OCI-LY7 (cell line): ENCODE measurements around the gene GSG1L.

Source experiments
- CTCF ChIP-seq: fragments of 200-600 bp; sonication (generic); conservative IDR thresholded peaks from 2 replicates; pipeline ENCODE4 v1.5.1; 2014; ENCODE audit warnings: mild to moderate bottlenecking, antibody characterized with exemption, low read length, moderate library complexity, mixed read lengths
- EZH2phosphoT487 ChIP-seq: fragments of 200-600 bp; sonication (generic); IDR thresholded peaks from 2 replicates; pipeline ENCODE4 v1.6.1; 2018; ENCODE audit warnings: low read depth, borderline replicate concordance, mild to moderate bottlenecking, mixed run types, antibody characterized with exemption, low read length, moderate library complexity, mixed read lengths

GRCh38 chr16:27999687-28000086 is 63.8 kb downstream of the GSG1L start:
- TF ChIP-seq CTCF (no peak), EZH2phosphoT487 (no peak)
